ENCODE data around the gene DTNB.
"Not testable (repeated sequence)": the region's sequence is repeated elsewhere in the genome, so short reads cannot be mapped to it uniquely, and the experiment has no call there.

Gene DTNB

GRCh38 chr2:25590921-25591505, 82.4 kb downstream of the DTNB start:
- DNase-seq (ENCODE audit: low read depth in 1 of 2, low spot score in 1 of 2): no peak

GRCh38 chr2:25589676-25590205, 83.6 kb downstream of the DTNB start:
- DNase-seq (ENCODE audit: low read depth in 1 of 2, low spot score in 1 of 2): no peak

- no peak for DNase-seq (ENCODE audit: low read depth in 1 of 2, low spot score in 1 of 2)
These were observed 84.8 kb downstream of the DTNB start for GRCh38 chr2:25588576-25588975.

GRCh38 chr2:25587361-25587760, 86.0 kb downstream of the DTNB start:
- no peak for DNase-seq (ENCODE audit: low read depth in 1 of 2, low spot score in 1 of 2)

- no peak for DNase-seq (ENCODE audit: low read depth in 1 of 2, low spot score in 1 of 2)
These were observed 86.6 kb downstream of the DTNB start for GRCh38 chr2:25586726-25587144.

- no peak for DNase-seq (ENCODE audit: low read depth in 1 of 2, low spot score in 1 of 2)
These were observed 88.2 kb downstream of the DTNB start for GRCh38 chr2:25585189-25585588.

- DNase-seq (ENCODE audit: low read depth in 1 of 2, low spot score in 1 of 2): no peak
These were observed 91.1 kb downstream of the DTNB start for GRCh38 chr2:25582077-25582830.

GRCh38 chr2:25576596-25576995, 96.8 kb downstream of the DTNB start:
- DNase-seq (ENCODE audit: low read depth in 1 of 2, low spot score in 1 of 2): no peak

- no peak for DNase-seq (ENCODE audit: low read depth in 1 of 2, low spot score in 1 of 2)
These were observed 100.7 kb downstream of the DTNB start for GRCh38 chr2:25572638-25573037.

- DNase-seq (ENCODE audit: low read depth in 1 of 2, low spot score in 1 of 2): no peak
These were observed 103.1 kb downstream of the DTNB start for GRCh38 chr2:25570161-25570845.

GRCh38 chr2:25567406-25567805, 106.0 kb downstream of the DTNB start:
- DNase-seq (ENCODE audit: low read depth in 1 of 2, low spot score in 1 of 2): no peak

- DNase-seq (ENCODE audit: low read depth in 1 of 2, low spot score in 1 of 2): no peak
These were observed 106.7 kb downstream of the DTNB start for GRCh38 chr2:25566694-25567093.

- DNase-seq (ENCODE audit: low read depth in 1 of 2, low spot score in 1 of 2): no peak
These were observed 107.3 kb downstream of the DTNB start for GRCh38 chr2:25566094-25566493.

- DNase-seq (ENCODE audit: low read depth in 1 of 2, low spot score in 1 of 2): peak in 1 of 2 donors; percentile 19
These were observed 112.1 kb downstream of the DTNB start for GRCh38 chr2:25561136-25561850.

- no peak for DNase-seq (ENCODE audit: low read depth in 1 of 2, low spot score in 1 of 2)
These were observed 114.2 kb downstream of the DTNB start for GRCh38 chr2:25559148-25559547.

- peak in 1 of 2 donors; percentile 51 for DNase-seq (ENCODE audit: low read depth in 1 of 2, low spot score in 1 of 2)
These were observed 115.1 kb downstream of the DTNB start for GRCh38 chr2:25558262-25558661.

- DNase-seq (ENCODE audit: low read depth in 1 of 2, low spot score in 1 of 2): no peak
These were observed 116.0 kb downstream of the DTNB start for GRCh38 chr2:25557179-25558036.

GRCh38 chr2:25552318-25552717, 121.1 kb downstream of the DTNB start:
- no peak for DNase-seq (ENCODE audit: low read depth in 1 of 2, low spot score in 1 of 2)

- no peak for DNase-seq (ENCODE audit: low read depth in 1 of 2, low spot score in 1 of 2)
These were observed 122.1 kb downstream of the DTNB start for GRCh38 chr2:25551316-25551715.

GRCh38 chr2:25549571-25549970, 123.8 kb downstream of the DTNB start:
- DNase-seq (ENCODE audit: low read depth in 1 of 2, low spot score in 1 of 2): not testable (repeated sequence)
